ENCODE measurements around the gene PLXNA2. TPM values are rescaled to one million over a fixed set of nuclear protein-coding genes. Genes with fewer than 3 reads are reported as not detected.

PLXNA2 gene
- total and polyA plus RNA-seq, 2 of the 8 experiments (the other 6 are each of a cell fraction or from before 2014, with no cell fraction given): 0.33 to 1.5 TPM

DNA sequence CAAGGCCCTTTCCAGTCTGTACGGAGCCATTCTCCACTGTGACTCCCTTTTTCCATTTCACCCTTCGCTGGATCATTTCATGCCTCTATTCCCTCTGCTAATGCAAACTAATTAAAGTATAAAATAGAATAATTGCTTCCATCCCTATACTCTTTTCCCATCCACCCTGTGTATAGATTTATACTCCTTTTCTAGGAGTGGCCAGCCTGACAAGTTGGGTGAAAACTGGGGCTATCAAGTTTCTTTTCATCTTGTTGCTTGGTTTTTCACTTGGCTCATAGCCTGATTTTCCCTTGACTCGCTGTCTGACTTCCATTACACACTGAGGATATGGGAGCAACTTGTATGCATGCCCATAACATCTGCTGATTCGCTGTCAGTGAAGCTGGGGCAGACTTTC lies 107.0 kb downstream of the PLXNA2 start:
- FAIRE-seq (no peak), DNase-seq (ENCODE audit: low read depth in 1 of 2, low spot score in 2 of 2) (no peak)
- H3K14ac ChIP-seq (ENCODE audit: insufficient read length): no peak overlapping the region
- H2BK20ac ChIP-seq (ENCODE audit: low read length): no peak overlapping the region
- no peak overlapping the region for H3K4ac ChIP-seq (replicated peaks; ENCODE audit: insufficient read length, low read depth, low read length)
- POLR2A ChIA-PET (ENCODE audit: partially characterized antibody): no interaction called here
- H3K27me3 ChIP-seq (replicated peaks in 1 of 4; ENCODE audit: control insufficient read depth in 3 of 4, extremely low read depth in 1 of 4, insufficient read depth in 3 of 4, low read length in 3 of 4): no peaks in the 10 kb centered on the region
- H2BK5ac ChIP-seq (ENCODE audit: low read depth, low read length): no peak overlapping the region
- CTCF ChIA-PET (ENCODE audit: partially characterized antibody): interaction anchor here (0.9 to 1.4 kb wide), 2 partner anchors 10 to 101 kb away, joined by 3 read pairs; no protein-coding TSS in a partner anchor
- no peaks in the 10 kb centered on the region for H3K9me3 ChIP-seq (ENCODE audit: insufficient read depth in 2 of 2, low read depth in 1 of 2, low read length in 1 of 2)
- no peak overlapping the region for H3K27ac ChIP-seq (ENCODE audit: low read depth, low read length)
- 93% methylated on average over 4 of the region's 4 CpGs; no CpG with 5 or more reads in 1 of the 2 experiments for WGBS, 2 experiments (ENCODE audit: extremely low coverage in 1 of 2, insufficient coverage in 1 of 2, insufficient read length in 1 of 2, insufficient replicate concordance in 2 of 2, low coverage in 1 of 2, low lambda C conversion rate in 2 of 2, missing lambda C conversion rate in 1 of 2)
- no peak overlapping the region for H2BK120ac ChIP-seq (replicated peaks; ENCODE audit: low read depth, low read length)
- H3K9ac ChIP-seq (replicated peaks in 1 of 4; ENCODE audit: extremely low read depth in 1 of 4, low read depth in 3 of 4, low read length in 3 of 4): no peak overlapping the region
- H3K4me3 ChIP-seq (ENCODE audit: extremely low read depth in 1 of 4, insufficient read depth in 2 of 4, low read depth in 3 of 4, low read length in 4 of 4): no peak overlapping the region
- H3K79me2 ChIP-seq (ENCODE audit: control insufficient read depth in 1 of 2, insufficient read depth in 2 of 2, low read length in 2 of 2): no peaks in the 10 kb centered on the region
- H3K79me1 ChIP-seq (ENCODE audit: low read depth, low read length): no peaks in the 10 kb centered on the region
- H3K36me3 ChIP-seq (ENCODE audit: control insufficient read depth in 2 of 4, insufficient read depth in 4 of 4, low read length in 3 of 4): no peaks in the 10 kb centered on the region
- H3K23ac ChIP-seq (ENCODE audit: insufficient read length): no peak overlapping the region
- no peak overlapping the region for H2AK5ac ChIP-seq (ENCODE audit: low read depth, low read length)
- H3K4me2 ChIP-seq (ENCODE audit: insufficient read depth in 1 of 2, low read depth in 2 of 2, low read length in 2 of 2): no peak overlapping the region
- no peak overlapping the region for H2BK12ac ChIP-seq (ENCODE audit: low read depth, low read length)
- H2BK15ac ChIP-seq (ENCODE audit: low read length): no peak overlapping the region
- H3K23me2 ChIP-seq (ENCODE audit: low read depth, low read length): no peaks in the 10 kb centered on the region
- no peaks in the 10 kb centered on the region for H4K20me1 ChIP-seq (replicated peaks in 1 of 2; ENCODE audit: control insufficient read depth in 1 of 2, insufficient read depth in 2 of 2, low read length in 2 of 2)
- H3K4me1 ChIP-seq (replicated peaks in 1 of 4; ENCODE audit: control insufficient read depth in 3 of 4, insufficient read depth in 4 of 4, low read length in 3 of 4): peaks cover 5 to 10% (median 6%) of the 10 kb centered on the region in 4 experiments
- no peak overlapping the region for H2AFZ ChIP-seq (ENCODE audit: low read length)
- H4K5ac ChIP-seq (ENCODE audit: insufficient read length, low read depth, low read length): no peak overlapping the region
- no peak overlapping the region for H4K91ac ChIP-seq (replicated peaks; ENCODE audit: insufficient read length, low read length)
- no peak overlapping the region for H3K18ac ChIP-seq (ENCODE audit: extremely low read depth, low read length)
- no peak overlapping the region for H3K56ac ChIP-seq (replicated peaks; ENCODE audit: insufficient read length, low read depth, low read length)
- TF ChIP-seq SP4 (IDR thresholded peaks at IDR 0.05; ENCODE audit: low read length): no peak
- no peak for TF ChIP-seq RAD21 (IDR thresholded peaks at IDR 0.05 in 1 of 2, conservative IDR thresholded peaks at IDR 0.05 in 1 of 2; ENCODE audit: low read depth in 2 of 2, low read length in 2 of 2)
- TF ChIP-seq, protein P1, sequence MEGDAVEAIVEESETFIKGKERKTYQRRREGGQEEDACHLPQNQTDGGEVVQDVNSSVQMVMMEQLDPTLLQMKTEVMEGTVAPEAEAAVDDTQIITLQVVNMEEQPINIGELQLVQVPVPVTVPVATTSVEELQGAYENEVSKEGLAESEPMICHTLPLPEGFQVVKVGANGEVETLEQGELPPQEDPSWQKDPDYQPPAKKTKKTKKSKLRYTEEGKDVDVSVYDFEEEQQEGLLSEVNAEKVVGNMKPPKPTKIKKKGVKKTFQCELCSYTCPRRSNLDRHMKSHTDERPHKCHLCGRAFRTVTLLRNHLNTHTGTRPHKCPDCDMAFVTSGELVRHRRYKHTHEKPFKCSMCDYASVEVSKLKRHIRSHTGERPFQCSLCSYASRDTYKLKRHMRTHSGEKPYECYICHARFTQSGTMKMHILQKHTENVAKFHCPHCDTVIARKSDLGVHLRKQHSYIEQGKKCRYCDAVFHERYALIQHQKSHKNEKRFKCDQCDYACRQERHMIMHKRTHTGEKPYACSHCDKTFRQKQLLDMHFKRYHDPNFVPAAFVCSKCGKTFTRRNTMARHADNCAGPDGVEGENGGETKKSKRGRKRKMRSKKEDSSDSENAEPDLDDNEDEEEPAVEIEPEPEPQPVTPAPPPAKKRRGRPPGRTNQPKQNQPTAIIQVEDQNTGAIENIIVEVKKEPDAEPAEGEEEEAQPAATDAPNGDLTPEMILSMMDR (IDR thresholded peaks at IDR 0.05; ENCODE audit: control extremely low read depth in 1 of 3, insufficient read depth in 1 of 3, low read depth in 1 of 3, low read length in 3 of 3): no peak
- no peak for TF ChIP-seq CREB1 (IDR thresholded peaks at IDR 0.05)
- no peak for TF ChIP-seq FOSL1 (IDR thresholded peaks at IDR 0.05; ENCODE audit: insufficient read depth, low read depth, low read length)
- no peak for TF ChIP-seq BACH1 (IDR thresholded peaks at IDR 0.05; ENCODE audit: low read length)
- no peak overlapping the region for H4K8ac ChIP-seq (ENCODE audit: extremely low read depth, insufficient read depth, low read length)
